ENCODE data around the gene AIG1.

Gene AIG1

GRCh38 chr6:143169440-143169839 is 108.8 kb downstream of the AIG1 start:
- DNase-seq = no peak

- DNase-seq = no peak
Measured at GRCh38 chr6:143174516-143174915, 113.8 kb downstream of the AIG1 start.

- no peak for DNase-seq
Measured at GRCh38 chr6:143174951-143175350, 114.3 kb downstream of the AIG1 start.

DNA sequence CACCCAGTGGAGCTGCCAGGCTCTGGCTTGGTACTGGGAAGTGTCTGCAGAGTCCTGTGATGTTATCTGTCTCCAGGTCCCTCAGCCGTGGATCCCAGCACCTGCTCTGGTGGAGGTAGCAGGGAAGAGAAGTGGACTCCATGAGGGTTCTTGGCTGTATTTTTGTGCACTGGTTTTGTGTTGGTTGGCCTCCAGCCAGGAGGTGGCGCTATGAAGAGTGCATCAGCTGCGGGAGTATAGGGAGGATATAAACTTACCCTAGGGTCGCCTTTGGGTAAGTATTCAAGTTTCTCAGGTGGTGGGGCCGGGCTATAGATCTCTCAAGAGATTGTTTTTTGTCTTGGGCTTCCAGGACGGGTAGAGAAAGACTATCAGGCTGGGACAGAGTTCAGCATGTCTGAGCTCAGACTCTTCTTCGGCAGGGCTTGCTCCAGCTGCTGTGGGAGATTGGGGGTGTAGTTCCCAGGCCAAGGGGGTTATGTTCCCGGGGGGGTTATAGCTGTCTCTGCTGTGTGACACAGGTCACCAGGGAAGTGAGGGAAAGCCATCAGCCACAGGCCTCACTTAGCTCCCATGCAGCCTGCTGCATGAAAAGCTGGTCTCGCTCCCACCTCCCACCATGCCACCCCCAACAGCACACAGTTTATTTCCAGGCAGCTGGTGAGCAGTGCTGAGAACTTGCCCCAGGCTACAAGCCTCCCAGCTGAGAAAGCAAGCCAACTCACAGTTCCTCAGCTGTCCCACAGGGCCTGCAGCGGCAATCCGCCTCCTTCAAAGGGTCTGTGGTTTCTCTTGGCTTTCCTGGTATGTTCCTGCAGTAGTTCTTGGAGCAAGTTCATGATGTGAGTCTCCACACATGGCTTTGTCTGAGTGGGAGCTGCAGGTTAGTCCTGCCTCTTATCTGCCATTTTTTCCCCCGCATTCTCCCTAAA is 115.7 kb downstream of the AIG1 start:
- DNase-seq = no peak

- DNase-seq = no peak
Measured at GRCh38 chr6:143177706-143178105, 117.0 kb downstream of the AIG1 start.

DNA sequence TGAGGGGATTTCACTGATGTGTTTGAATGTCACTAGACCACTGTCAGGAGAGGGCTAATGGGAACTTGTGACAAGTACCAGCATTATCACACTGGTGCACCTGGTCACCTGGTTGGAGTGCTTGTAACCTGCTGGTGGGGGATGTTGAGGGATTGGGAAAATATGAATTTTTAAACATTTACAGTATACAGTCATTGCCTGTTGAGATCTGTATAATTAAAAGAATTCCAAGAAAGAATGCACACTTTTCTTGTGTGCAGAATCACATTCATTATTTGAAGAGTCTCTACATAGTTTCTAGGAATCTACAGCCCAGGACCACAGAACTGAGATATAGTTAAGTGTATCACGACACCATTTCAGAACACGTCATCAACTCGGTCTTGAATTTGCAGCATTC is 118.4 kb downstream of the AIG1 start:
- no peak for DNase-seq

- no peak for DNase-seq
Measured at GRCh38 chr6:143179901-143180612, 119.4 kb downstream of the AIG1 start.

GRCh38 chr6:143180826-143181225 is 120.1 kb downstream of the AIG1 start:
- no peak for DNase-seq

DNA sequence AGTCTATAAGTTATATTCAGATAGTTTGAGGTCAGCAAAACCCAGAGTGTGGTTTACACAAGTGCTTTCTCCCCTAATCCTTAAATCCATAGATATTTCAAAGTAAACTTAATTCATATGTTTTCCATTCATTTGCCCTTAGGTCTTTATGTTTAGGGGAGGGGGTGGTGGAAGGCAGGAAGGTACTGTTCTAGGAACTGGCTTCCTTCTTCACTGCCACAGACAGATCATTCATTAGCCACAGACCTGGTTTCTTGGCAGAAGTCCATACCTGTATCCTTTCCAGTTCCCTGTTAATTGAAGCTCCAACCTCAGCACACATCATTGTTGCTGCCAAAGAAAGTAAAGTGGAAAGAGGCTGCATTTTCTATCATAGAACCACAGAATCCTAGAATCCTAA is 123.0 kb downstream of the AIG1 start:
- no peak for DNase-seq

DNA sequence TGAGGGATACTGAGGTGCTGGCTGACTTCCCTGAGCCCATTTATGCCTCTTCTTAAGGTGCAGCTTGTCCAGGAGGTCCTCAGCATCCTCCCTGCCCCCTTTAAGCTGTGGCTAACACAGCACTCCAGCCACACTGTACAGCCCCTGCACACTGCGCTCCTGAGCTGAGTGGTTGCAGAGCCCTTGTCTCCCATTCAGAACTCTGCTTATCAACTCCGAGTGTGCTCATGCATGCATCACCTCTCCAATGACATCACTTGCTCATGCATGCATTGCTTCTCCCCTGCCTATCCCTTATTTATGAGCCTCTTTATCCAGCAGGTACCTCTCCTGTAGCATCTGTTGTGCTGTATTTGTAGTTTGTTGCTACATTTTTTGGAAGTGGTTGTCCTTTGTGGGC is 124.6 kb downstream of the AIG1 start:
- no peak for DNase-seq

DNA sequence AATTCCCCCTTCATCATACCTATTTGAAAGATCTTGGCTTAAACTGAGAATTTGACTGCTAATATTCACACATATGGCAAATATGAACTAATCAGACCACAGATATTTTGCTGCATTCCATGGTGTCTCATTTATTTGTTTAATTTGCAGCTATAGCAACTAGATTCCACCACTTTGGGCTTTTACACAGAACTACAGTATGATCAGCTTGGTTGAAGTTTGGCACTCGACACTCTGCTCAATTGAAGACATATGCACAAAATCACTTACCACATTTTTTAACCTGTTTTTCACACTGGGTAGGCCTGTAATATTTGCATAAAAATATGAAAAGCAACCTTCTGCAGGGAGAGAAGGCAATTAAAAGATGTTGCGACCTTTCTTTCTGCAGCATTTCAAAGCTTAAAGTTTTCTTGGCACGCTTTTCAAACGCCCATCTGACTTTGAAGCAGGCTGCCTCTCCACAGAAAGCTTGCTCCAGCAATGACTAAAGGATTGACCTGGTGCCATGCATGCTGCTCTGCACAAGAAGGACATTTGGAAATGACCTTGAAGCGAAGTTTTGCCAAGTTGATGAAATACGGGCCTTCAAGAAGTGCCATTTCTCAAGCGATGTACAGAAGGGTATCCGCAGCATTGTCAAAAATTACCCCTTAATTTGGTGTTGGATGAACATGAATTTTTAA is 126.7 kb downstream of the AIG1 start:
- no peak for DNase-seq

GRCh38 chr6:143188292-143188691 is 127.6 kb downstream of the AIG1 start:
- DNase-seq = no peak

DNA sequence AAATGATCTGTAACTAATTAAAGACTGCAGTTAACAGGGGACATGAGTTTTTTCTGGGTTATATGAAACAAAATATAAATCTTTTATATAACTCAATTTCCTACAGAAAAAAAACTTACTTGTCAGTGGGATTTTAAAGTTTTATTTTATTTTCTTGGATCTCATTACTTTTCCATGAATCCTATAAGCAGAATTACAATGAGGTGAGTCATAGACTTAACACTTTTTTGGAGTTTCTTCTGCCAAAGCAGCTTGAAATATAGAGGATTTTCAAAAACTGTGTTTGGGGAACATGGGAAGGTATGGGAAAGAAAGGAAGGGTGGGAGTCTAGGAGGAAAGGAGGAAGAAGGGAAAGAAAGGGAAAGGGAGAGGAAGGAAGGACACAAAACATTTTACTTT is 130.7 kb downstream of the AIG1 start:
- no peak for DNase-seq

DNA sequence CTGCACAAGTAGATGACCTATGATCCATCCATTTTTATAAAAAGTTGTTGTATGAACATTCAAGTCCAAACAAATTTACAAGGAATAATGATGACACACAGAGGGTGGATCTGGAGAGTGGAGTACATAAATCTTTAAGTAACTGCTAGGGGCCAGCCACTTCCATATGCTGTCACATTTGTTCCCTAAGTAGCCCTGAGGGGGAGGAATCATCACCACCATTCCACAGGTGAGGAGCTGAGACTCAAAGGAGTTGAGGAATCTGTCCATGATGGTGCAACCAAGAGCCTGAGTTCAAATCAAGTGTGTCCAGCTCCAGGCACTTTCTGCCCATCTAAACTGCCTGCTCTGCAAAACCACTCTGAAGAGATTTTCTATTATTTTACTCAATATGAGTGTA is 132.1 kb downstream of the AIG1 start:
- no peak for DNase-seq

- DNase-seq = no peak
Measured at GRCh38 chr6:143193571-143194094, 132.9 kb downstream of the AIG1 start.

GRCh38 chr6:143194095-143194589 is 133.5 kb downstream of the AIG1 start:
- no peak for DNase-seq

DNA sequence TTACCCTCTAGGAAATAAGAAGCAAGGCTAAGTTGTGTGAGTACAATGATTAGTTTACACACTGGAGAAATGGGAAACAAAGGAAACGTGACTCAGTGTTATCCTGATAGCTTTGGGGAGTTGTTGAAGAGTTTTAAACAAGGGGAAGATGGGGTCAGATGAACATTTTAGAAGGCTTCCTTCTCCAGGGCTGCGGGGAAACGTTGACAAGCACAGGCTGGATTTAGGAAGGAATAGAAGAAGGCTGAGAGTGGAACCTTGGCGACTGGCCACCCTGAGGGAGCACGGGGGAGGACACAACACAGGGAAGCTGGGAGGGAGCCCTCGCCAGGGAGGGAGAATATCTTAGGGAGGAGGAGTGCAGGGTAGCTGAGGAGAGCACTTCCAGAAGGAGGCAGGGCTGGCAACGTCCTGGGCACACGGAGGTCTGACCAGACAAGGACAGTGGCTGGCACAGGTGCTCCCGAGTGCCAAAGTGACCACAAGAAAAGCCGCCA is 134.7 kb downstream of the AIG1 start:
- DNase-seq = no peak

DNA sequence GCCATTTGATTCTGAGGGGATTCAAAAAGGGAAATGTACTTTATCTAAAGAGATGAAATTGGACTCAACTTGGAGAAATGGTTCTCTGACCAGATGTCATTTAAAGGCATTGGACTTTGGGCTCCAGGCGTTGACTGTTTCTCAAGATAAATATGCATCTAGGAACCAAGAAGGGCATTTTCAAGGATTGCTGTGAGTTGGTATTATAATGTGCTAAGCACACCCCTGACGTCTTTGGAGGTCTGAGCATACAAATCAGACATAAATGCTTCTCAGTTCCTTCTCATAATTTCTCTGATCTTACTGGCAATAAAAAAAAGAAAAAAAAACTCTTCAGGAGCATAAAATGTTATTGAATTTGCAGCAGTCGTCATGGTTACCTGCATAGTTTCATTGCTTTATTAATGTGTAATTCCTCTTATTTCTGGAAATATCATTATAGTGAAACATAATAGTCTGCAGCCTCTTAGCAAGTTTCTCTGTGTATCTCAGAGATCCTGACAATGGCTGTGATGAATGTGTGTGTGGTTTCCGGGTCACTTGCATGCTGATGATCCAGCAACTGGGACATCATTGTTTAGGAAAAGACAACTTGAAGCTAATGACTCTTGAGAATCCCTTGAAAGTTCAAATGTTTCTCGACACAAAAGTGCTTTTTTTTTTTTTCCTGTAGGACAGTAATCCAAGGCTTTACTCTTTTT is 136.0 kb downstream of the AIG1 start:
- no peak for DNase-seq

- DNase-seq = no peak
Measured at GRCh38 chr6:143197377-143197776, 136.7 kb downstream of the AIG1 start.

DNA sequence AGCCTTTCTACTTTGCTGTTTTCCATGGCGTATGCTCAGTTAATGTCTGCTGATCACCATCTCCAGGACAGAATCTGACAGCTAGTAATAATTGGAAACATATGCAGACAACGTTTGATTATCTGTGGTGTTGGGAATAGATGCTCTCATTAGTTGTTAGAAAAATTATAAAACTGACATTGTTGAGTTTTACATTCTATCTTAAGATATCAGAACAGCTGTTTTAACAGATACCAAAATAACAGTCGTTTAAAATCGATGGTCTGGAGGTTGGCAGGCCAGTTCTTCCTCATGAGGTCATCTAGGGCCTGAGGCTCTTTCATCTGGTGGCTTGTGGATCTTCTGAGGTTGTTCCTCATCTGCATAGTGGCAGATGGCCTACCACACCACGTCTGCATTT is 137.6 kb downstream of the AIG1 start:
- no peak for DNase-seq

GRCh38 chr6:143199291-143199690 is 138.6 kb downstream of the AIG1 start:
- no peak for DNase-seq

GRCh38 chr6:143200167-143200770 is 139.6 kb downstream of the AIG1 start:
- DNase-seq = no peak
